GM18499 (cell line): ENCODE data around the gene GRB10.

Experiments
- ATAC-seq: cut with Tn5 transposase; IDR thresholded peaks from one replicate; pipeline ENCODE4 v1.9.1; 2021; ENCODE audit warnings: moderate number of reproducible peaks; ENCODE audit not compliant: insufficient read depth, unreplicated experiment

The GRB10 gene

GRCh38 chr7:50622821-50623220 is 159.9 kb downstream of the GRB10 start:
- no peak for ATAC-seq

- ATAC-seq, result no peak
Measured at GRCh38 chr7:50621973-50622490, 160.7 kb downstream of the GRB10 start.

GRCh38 chr7:50621206-50621605 is 161.5 kb downstream of the GRB10 start:
- no peak for ATAC-seq

- ATAC-seq, result no peak
Measured at GRCh38 chr7:50620433-50620832, 162.3 kb downstream of the GRB10 start.

GRCh38 chr7:50619684-50620083 is 163.0 kb downstream of the GRB10 start:
- ATAC-seq, result no peak

GRCh38 chr7:50618281-50618680 is 164.4 kb downstream of the GRB10 start:
- no peak for ATAC-seq

GRCh38 chr7:50615519-50616080 is 167.1 kb downstream of the GRB10 start:
- ATAC-seq, result no peak

GRCh38 chr7:50614721-50615518 is 167.8 kb downstream of the GRB10 start:
- no peak for ATAC-seq

GRCh38 chr7:50613473-50613872 is 169.2 kb downstream of the GRB10 start:
- no peak for ATAC-seq

GRCh38 chr7:50612704-50613103 is 170.0 kb downstream of the GRB10 start:
- ATAC-seq, result no peak

GRCh38 chr7:50610521-50611277 is 172.0 kb downstream of the GRB10 start:
- ATAC-seq, result peak; percentile 60

GRCh38 chr7:50608196-50608906 is 174.3 kb downstream of the GRB10 start:
- ATAC-seq, result no peak

GRCh38 chr7:50607524-50608125 is 175.1 kb downstream of the GRB10 start:
- no peak for ATAC-seq

- no peak for ATAC-seq
Measured at GRCh38 chr7:50605059-50605458, 177.6 kb downstream of the GRB10 start.

- no peak for ATAC-seq
Measured at GRCh38 chr7:50603287-50603686, 179.4 kb downstream of the GRB10 start.

GRCh38 chr7:50599385-50599784 is 183.3 kb downstream of the GRB10 start:
- ATAC-seq, result no peak

- no peak for ATAC-seq
Measured at GRCh38 chr7:50598460-50599343, 184.0 kb downstream of the GRB10 start.

GRCh38 chr7:50596484-50596883 is 186.2 kb downstream of the GRB10 start:
- no peak for ATAC-seq

- ATAC-seq, result peak; percentile 27
Measured at GRCh38 chr7:50595491-50596102, 187.1 kb downstream of the GRB10 start.
